ENCODE results near the gene SYNE3. TPM values are rescaled to one million over a fixed set of nuclear protein-coding genes. Genes with fewer than 3 reads are reported as not detected.

SYNE3 gene
- total and polyA plus RNA-seq, 2 donors (not counting 1 experiment from before 2014, with no cell fraction given) = 17.8 to 76.1 TPM

GRCh38 chr14:95518045-95518751, 1.7 kb upstream of the SYNE3 start:
- intact Hi-C loops (cut with micrococcal nuclease) = loop anchor here (1.0 to 5.0 kb wide), 5 partner anchors 9 to 361 kb away; partner anchors contain the start of gene DICER1
- H3K4me2 ChIP-seq (replicated peaks; ENCODE audit: low read depth, low read length, poor library complexity, severe bottlenecking) = peak overlapping the region; percentile 82
- ChIA-PET POLR2A (interaction anchor here (0.9 to 1.5 kb wide), 3 partner anchors 9 to 23 kb away, joined by 3 to 6 read pairs (median 3); no protein-coding TSS in a partner anchor), CTCF (interaction anchor here (0.8 to 7.8 kb wide), 12 partner anchors 10 to 75 kb away, joined by 3 to 101 read pairs (median 6); no protein-coding TSS in a partner anchor)
- peak overlapping the region; percentile 84 for H3K4me3 Mint-ChIP-seq
- H4K20me1 ChIP-seq (ENCODE audit: control insufficient read depth, insufficient read depth, low read length, poor library complexity, severe bottlenecking) = peaks cover 25% of the 10 kb centered on the region
- no peaks in the 10 kb centered on the region for H3K27me3 Mint-ChIP-seq
- no peaks in the 10 kb centered on the region for H3K9me3 Mint-ChIP-seq (ENCODE audit: insufficient read depth)
- DNase-seq (peak; percentile 49), ATAC-seq (ENCODE audit: low read depth) (no peak)
- no peaks in the 10 kb centered on the region for H3K27me3 ChIP-seq (replicated peaks in 1 of 4; ENCODE audit: control extremely low read depth in 1 of 4, control insufficient read depth in 3 of 4, insufficient read depth in 4 of 4, low read length in 3 of 4)
- no peaks in the 10 kb centered on the region for H3K9me3 ChIP-seq (ENCODE audit: control extremely low read depth in 1 of 3, control insufficient read depth in 2 of 3, insufficient read depth in 1 of 3, low read length in 2 of 3)
- H3K27ac Mint-ChIP-seq = peak overlapping the region; percentile 98
- peaks cover 27% of the 10 kb centered on the region for H3K79me2 ChIP-seq (ENCODE audit: control insufficient read depth, insufficient read depth, low read length)
- no peaks in the 10 kb centered on the region for H3K36me3 ChIP-seq (replicated peaks in 1 of 2; ENCODE audit: control extremely low read depth in 1 of 2, control insufficient read depth in 1 of 2, extremely low read depth in 1 of 2, insufficient read depth in 2 of 2, low read length in 1 of 2)
- peak overlapping the region; percentile 53 for H2AFZ ChIP-seq (ENCODE audit: insufficient read depth, low read depth, low read length, poor library complexity, severe bottlenecking)
- H3K4me3 ChIP-seq (ENCODE audit: control extremely low read depth in 1 of 5, extremely low read depth in 1 of 5, insufficient read depth in 1 of 5, low read depth in 2 of 5, low read length in 4 of 5) = no peak overlapping the region
- peak overlapping the region; percentile 21 for H3K9ac ChIP-seq (ENCODE audit: low read length)
- peaks cover 62 to 80% of the 10 kb centered on the region in 2 donors for H3K4me1 ChIP-seq (ENCODE audit: control insufficient read depth in 2 of 2, insufficient read depth in 2 of 2, low read length in 2 of 2)
- peak overlapping the region; percentile 75 to 76 for H3K27ac ChIP-seq (ENCODE audit: low read length in 2 of 2)
- peaks cover 69% of the 10 kb centered on the region for H3K4me1 Mint-ChIP-seq
- TF ChIP-seq EZH2 (IDR thresholded peaks at IDR 0.05; ENCODE audit: borderline replicate concordance, insufficient read depth, low read depth, low read length, poor library complexity, severe bottlenecking) = no peak
- TF ChIP-seq, protein P1, sequence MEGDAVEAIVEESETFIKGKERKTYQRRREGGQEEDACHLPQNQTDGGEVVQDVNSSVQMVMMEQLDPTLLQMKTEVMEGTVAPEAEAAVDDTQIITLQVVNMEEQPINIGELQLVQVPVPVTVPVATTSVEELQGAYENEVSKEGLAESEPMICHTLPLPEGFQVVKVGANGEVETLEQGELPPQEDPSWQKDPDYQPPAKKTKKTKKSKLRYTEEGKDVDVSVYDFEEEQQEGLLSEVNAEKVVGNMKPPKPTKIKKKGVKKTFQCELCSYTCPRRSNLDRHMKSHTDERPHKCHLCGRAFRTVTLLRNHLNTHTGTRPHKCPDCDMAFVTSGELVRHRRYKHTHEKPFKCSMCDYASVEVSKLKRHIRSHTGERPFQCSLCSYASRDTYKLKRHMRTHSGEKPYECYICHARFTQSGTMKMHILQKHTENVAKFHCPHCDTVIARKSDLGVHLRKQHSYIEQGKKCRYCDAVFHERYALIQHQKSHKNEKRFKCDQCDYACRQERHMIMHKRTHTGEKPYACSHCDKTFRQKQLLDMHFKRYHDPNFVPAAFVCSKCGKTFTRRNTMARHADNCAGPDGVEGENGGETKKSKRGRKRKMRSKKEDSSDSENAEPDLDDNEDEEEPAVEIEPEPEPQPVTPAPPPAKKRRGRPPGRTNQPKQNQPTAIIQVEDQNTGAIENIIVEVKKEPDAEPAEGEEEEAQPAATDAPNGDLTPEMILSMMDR (IDR thresholded peaks at IDR 0.05) = no peak
- WGBS (ENCODE audit: insufficient coverage) = 0% methylated on average over 2 of the region's 8 CpGs

Data from B cell (primary cell).